Stimulated activated CD8-positive, alpha-beta memory T cell treated with anti-CD3 and anti-CD28 coated beads, Interleukin-12 subunit alpha, Interleukin-12 subunit beta, amount 100 ng/mL, for 24 hours (primary cell): ENCODE results near the gene GALNT16.

Experiments used
- DNase-seq: peaks from one replicate; pipeline ENCODE4 v3.0.0-alpha.2; 2020; ENCODE audit errors: extremely low read depth

GALNT16 gene

DNA sequence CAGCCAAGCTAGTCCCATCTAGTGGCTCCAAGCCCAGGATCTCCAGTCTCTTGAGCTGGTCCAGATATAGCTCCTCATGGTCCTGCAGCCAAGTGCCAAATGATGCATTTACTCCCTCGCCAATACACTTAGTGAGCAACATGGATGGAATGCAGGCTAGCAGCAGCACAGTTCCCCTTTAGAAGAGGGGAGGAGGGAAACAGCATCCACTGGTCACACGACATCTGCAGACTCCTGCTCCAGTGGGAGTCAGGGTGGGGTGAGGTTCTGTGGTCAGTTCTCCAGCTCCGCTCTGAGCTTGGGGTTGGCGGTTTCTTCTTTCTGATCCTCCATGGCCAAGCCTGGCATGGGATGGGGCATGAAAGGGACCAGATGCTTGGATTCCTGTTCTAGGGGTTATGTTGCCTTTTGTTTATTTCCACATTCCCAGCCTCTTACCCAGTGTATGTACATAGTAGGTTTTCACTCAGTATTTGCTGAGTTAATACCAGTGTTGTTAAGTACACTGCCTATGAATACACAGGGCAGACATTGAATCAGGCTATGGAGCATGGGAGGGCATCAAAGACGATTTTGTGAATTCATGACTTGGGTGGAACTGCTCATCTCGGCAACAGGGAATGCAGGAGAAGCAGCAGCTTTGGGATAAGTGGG lies 57.3 kb downstream of the GALNT16 start:
- DNase-seq = no peak

DNA sequence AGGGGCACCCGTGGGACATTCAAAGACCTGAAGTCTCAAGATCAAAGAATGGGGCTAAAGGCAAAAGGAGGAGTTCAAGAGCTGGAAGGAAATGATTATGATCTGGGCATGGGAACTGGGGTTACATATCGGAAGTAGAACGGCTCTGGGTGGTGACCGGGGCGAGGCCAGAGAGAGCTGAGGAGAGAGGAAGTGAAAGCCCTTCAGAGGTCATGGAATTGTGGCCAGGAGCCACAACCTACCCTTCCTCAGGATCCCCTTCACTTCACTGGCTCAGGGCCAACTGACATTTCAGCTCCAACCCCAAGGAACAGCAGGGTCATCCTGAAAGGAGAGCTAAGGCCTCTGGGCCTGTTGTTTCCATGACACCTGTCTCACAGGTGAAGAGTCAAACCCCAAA lies 57.8 kb downstream of the GALNT16 start:
- no peak for DNase-seq

DNA sequence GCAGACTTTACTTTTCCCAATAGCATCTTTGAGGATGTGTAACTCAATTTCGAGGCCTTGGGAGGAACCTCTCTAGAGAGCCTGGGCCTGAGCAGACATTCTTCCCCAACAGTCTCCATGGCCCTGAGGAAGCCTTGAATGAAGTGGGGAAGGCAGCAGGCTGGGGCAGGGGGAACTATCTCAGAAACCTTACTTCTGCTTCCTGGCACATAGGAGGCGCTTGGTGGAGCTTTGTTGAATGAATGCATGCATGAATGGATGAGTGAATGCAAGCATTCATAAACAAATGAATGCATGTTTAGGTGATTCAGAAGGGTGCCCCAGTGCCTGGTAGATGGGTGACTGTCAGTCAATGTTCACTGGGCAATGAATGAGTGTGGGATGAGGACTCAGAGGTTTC lies 58.3 kb downstream of the GALNT16 start:
- DNase-seq = no peak

DNA sequence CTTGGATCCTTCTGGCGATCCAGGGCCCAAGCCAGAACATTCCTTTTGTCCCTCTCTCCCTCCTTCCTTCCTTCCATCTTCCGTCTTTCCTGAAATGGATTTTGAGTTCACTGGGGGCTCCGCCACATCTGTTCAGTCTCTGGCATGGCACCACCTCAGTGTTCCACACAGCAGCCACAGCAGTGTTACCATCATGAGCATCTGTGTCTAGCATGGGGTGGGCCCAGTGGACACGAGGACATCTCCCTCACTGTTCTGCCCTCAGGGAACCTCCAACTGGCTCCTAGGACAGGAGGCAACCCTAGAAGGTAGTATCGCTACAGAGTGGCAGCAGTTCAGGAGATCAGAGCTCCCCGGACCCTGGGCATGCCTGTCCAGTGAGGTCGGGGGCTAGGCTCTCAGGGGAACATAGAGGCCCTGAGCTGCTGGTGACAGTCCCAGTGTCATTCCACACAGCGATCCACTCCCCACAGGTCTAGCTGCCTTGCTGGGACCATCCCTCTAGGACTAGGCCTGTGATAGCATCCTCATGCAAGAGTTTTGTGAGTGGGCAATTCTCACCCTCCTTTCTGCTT lies 59.0 kb downstream of the GALNT16 start:
- DNase-seq = no peak

DNA sequence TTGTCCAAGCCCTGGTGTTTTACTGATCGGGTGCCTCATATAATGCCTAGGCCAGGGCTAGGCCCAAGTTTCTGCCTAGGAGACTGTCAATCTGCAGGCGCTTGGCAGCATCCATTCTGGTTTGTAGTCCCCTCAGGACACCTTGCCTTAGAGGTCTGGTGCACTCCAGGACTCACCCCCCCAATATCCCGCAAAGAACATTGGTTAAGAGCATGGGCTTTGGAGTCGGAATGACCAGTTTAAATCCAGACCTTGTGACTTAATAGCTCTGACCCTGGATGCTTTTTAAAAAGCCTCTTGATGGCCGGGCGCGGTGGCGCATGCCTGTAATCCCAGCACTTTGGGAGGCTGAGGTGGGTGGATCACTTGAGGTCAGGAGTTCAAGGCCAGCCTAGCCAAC lies 60.0 kb downstream of the GALNT16 start:
- no peak for DNase-seq

DNA sequence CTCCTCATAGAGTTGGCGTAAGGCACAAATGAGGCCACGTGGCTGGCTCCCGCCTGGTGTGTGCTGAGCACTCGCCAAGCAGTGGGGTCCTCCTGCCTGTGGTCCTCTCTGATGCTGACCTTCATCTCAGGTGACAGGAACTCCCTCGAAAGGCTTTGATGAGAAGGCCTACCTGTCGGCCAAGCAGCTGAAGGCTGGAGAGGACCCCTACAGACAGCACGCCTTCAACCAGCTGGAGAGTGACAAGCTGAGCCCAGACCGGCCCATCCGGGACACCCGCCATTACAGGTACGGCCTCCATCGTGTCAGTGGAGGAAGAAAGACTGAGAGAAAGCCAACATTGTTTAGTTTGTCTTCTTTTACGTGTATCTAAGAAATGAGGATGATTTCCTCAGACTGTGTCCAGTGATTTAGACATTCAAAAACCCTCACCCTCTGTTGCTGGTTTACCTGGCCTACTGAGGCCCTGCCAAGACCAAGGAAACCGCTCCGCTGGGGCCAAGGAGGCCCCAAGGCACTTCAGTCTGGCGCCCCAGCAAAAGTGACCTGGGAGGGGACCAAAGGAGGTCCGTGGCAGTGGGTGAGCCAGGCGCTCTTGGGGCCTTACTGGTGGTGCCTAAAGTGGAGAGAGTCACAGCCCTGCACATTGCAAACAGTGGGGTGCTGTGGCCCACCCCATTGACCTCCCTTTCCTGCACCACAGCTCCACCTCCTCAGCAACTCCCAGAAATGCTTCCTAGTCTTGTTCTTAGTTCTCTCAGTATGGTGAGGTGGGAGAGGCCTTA lies 60.8 kb downstream of the GALNT16 start:
- no peak for DNase-seq

DNA sequence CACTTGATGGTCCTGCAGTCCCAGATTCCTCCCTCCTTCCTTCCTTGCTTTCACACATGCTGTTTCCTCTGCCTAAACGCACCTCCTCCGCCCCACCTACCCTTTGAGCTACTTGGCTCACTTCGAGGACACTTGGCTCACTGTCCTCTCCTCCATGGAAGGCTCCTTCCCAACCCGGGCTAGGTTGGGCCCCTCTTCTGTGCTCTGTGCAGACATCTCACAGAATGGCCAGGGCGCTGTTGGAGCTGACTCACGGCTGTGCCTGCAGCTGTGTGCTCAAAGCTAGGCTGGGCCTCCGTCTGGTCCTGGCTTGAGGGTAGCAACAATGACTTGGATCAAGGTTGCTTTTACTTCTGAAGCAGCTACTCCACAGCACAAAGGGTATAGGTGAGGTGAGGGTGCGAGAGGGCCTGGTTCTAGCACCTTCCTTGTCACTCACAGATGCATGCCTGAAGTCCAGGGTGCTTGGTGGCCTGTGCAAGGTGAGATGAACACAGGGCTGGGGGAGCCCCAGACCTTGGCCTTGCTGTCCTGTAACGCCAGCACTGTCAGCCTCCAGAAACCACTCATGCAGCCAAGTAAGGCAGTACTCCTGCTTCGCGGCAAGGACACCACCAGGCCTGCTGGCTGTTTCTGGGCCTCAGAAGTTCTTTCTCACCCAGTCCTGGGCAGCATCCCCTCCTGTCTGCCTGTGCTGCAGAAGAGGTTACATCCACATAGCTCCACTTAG lies 61.8 kb downstream of the GALNT16 start:
- DNase-seq = no peak

DNA sequence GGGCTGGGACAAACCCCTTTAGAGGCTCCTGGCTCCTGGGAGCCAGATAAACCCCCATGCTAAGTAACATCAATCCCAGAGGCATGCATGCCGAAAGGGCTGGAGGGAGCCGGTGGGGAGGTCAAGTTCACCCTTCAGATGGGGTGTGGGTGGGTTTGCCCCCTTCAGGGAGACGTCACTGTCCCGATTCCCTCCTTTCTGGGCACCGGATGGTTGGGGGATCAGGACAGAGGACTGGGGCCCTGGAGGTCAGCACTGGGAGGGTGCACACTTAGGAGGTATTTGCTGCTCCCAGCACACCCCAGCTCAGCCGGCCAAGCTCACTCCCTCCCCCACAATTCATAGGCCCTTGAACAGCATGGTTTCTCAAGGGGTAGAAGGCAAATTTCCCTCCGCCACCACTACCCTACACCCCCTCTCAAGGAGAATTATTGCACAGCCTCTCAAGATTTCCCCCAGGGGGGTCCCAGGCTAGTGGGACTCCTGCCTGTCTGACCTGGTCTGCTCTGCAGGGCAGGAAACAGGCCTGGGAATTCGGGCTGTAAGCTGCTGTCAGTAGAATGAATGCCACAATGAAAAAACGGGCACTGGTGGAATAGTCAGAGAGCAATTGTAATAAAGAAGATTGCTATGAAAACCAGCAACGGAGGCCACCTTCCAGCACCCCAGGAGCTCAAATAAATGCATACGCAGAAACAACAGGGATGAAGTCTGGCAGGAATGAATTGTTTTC lies 63.5 kb downstream of the GALNT16 start:
- DNase-seq = no peak

DNA sequence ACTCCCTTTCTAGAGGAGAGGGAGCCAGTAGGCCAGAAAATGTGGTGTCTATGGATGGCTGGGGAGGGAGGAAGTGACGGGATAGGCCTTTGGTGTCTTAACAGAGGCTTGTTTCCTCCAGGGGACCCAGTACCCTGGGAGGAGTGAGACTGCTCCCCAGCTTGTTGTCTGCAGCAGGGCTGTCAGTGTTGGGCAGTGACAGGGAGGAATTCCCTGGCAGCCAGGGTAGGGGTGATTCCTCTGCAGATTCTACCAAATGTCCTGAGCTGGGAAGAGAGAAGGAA lies 64.0 kb downstream of the GALNT16 start:
- no peak for DNase-seq

DNA sequence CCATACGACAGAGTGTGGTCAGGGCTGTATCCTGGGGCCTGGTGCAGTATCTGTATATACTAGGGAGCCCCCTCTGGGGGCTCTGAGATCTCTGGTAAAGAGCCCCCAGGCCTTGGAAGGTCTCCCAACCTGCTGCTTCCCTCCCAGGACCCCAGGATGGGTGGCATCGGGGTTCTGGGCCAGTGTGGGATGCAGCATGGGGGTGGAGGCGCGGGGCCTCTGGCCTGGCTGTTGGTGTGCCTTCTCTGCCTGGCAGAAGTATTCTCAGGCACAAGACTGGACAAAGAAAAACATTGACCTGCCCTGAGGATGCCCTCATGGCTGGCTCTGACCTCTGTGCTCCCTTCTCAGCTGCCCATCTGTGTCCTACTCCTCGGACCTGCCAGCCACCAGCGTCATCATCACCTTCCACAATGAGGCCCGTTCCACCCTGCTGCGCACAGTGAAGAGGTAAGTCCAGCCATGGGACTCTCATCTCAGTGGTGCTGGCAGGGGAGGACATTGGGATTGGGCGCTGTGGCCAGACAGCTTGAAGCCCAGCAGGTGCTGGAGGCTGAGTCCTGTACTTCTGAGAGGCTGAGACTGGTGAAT lies 64.5 kb downstream of the GALNT16 start:
- no peak for DNase-seq

DNA sequence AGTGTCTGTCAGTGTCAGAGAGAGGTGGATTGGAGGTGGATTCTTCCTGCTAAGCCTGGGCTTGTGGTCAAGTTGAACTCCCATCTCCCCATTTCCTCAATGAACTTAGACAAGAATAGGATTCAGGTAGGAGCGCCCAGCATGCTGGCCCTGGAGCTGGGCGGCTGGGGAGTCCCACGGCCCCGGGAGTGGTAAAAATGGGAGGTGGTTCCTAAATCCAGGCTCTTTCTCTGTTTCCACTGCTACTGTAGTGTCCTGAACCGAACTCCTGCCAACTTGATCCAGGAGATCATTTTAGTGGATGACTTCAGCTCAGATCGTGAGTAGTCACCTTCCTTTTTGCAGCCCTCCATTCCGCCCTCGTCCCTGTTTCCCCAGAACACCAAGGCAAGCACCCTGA lies 65.1 kb downstream of the GALNT16 start:
- DNase-seq = no peak

DNA sequence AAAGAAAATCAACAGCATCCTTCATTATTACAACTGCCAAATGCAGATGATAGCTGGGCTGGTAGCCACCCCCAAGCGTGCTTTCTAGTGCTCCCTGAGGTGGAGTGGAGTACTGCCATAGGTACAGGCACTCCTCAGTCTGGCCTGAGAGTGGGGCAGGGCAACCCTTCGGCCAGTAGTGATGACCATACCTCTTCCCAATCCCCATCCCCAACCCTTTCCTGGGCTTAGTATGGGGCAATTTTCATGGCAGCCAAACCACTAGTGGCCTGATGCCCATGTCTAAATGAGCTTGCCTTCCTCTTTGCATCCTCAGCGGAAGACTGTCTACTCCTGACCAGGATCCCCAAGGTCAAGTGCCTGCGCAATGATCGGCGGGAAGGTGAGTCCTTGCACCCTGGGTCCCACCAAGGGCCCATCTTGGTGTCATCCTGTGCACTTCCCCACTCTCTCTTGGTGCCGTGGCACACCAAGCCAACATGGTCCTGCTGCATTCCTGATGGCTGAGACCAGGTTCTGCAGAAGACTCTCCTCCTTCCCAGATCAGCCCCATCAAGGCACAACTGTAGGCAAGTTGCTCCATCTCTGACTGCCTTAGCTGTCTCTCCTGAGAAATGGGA lies 65.8 kb downstream of the GALNT16 start:
- DNase-seq = no peak

DNA sequence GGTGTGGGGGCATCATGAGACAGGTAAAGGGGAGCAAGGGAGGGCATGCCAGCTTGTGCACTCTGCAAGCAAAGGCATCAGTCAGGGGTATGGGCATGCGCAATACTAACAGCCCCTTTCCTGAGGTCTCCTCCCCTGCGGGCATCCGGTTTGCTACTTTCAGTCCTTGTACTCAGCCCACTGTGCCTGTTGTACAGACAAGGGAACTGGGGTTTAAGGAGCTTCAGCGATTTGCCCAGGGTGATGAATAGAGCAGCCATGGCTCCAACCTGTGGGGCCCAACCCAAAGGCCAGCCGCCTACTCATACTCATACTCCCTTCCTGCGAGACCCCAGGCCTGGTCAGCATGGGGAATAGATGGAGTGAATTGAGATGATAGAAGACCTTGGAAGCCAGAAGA lies 66.7 kb downstream of the GALNT16 start:
- DNase-seq = no peak

DNA sequence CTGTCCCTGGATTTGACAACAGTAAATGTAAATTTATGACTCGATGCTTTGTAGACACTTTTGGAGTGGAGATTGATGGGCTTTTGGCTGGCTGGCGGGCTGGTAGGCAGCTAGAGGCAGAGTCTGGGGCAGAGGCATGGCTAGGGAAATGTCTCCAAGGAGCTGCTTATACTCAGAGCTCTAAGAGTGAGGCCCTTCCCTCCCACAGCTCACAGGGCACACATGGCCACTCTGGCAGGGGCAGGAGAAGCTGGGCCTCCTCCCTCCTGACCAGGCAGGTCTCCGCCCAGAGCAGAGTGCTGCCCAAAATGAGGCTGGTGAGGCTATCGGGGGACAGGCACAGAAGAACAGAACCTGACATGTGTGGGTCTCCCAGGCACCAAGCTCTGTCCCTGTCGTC lies 67.5 kb downstream of the GALNT16 start:
- no peak for DNase-seq

DNA sequence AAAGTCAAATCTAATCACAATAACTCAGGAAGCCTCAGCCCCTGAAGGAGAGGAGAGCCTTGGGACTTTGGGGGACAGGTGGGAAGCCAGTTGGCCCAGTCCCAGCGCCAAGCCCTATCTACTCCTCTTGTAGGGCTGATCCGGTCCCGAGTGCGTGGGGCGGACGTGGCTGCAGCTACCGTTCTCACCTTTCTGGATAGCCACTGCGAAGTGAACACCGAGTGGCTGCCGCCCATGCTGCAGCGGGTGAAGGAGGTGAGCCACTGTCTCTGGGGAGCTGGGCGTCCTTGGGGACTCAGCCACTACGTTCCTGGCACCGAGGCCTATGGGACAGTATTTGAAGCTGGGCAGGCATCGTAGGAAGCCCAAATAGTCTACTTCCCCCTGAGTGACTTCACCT lies 68.4 kb downstream of the GALNT16 start:
- no peak for DNase-seq

DNA sequence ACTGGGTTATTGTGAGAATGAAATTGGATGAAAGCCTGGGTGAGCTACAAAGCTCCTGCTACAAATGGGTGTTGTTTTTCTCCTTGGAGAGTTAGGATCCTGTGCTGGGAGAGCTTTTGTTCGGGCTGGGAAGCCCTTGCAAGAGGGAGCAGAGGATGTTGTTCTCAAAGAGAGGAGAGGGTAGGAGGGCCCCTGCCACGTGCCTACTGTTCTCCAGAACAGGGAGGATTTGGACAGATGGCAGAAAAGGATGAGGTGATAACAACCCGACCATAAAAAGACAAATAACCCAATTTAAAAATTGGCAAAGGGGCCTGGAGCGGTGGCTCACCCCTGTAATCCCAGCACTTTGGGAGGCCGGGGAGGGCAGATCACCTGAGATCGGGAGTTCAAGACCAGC lies 68.8 kb downstream of the GALNT16 start:
- DNase-seq = no peak

DNA sequence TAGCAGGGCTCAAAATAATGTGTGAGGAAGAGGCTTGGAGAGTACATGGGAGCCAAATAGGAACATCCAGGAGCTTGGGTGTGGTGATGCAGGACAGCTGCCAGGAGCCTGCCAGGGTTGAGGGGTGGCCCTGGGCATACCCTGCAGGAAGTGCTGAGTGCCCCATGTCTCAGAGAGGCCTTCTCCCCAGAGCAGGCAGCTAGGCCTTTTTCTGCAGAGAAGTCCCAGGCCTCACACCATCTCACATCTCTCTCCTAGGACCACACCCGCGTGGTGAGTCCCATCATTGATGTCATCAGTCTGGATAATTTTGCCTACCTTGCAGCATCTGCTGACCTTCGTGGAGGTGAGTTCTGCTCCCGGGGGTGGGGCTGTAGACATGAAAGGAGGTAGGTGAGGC lies 71.2 kb downstream of the GALNT16 start:
- DNase-seq = no peak

DNA sequence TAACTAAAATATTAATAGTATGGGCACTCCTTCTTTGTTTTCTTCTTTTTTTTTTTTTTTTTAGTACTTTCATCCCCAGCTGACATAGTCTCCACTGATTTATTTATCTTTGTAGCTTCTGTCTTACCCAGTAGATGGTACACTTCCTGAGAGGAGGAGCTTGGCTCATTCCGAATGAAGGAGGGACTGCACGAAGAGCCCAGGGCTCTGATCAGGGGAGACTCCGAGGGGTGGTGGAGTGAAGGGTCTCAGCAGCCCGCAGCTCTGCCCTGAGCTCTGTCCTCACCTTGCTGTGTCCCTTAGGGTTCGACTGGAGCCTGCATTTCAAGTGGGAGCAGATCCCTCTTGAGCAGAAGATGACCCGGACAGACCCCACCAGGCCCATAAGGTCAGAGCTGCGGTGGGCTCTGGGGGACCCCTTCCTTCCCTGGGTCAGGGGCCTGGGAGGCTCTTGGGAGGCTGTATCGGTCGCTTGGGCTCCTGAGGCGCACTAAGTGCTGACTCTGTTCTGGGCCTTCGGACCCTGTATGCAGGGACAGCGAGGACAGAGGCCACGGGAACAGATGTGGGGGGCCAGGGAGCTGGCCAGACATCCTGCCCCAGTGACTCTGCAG lies 72.9 kb downstream of the GALNT16 start:
- DNase-seq = no peak

DNA sequence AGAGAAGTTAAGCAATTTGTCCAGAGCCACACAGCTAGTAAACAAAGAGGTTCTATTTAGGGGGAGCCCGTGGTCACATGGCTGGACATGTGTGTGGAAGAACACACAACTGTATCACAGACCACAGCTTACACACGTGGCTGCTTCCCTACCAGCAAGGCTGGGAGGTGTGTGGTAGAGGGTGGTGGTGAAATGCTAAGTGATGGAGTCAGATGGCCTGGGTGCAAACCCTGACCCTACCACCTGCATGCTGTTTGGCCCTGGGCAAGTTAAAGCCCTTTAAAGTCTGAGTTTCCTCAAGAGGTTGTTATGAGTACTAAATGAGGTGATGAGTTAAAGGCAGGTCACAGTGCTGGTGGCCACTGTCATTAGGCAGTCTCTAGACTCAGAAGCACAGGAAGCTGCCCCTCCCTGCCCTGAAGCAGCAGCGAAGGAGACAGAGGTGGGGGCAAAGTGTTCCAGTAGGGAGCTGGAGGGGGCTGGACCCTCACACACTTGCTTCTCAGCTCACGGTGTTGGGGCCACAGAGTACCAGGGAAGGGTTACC lies 73.9 kb downstream of the GALNT16 start:
- DNase-seq = no peak

DNA sequence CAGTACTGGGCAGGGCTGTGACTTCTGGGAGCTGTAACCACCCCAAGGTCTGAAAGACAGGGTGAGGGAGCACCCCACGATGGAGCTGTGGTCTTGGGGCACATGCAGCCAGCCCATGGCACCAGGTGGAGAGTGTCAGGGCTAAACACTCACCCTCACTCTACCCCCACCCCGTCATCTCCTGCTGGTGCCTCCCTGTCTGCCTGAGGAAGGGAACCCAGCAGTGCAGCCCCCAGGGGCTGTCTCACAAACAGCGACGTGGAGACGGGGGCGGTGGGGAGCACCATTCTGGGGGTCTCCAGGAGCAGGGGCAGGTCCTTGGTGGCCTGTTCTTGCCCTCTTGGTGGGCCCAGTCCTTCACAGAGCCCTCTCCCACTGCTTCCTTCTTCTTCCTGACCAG lies 74.6 kb downstream of the GALNT16 start:
- DNase-seq = no peak

DNA sequence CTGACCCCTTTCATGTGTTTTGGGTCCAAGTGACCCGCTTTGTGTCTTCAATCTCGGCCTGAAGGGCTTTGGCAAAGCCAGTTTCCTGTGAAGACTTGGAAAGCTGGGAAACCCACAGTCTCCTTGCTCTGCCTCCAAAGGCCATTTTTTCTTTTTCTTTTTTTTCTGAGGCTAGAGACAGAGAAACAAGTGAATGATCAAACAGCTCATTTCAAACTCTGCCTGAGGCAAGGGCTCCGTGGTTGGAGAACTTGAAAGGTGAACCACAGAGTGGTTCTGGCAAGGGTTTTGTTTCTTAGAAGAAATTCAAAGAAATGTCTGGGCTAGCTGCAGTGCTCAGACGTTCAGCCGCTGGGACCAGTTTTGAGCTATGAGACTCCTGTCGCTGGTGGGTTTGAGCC lies 75.4 kb downstream of the GALNT16 start:
- DNase-seq = no peak
